NCI-H1417 treated with DMSO at 0.1 percent for 48 hours (cell line): ENCODE measurements around the gene RSPH1.

Source experiments
- DNase-seq: peaks from one replicate; lab custom pipeline; 2025; lab: John Stamatoyannopoulos, UW

RSPH1 gene

DNA sequence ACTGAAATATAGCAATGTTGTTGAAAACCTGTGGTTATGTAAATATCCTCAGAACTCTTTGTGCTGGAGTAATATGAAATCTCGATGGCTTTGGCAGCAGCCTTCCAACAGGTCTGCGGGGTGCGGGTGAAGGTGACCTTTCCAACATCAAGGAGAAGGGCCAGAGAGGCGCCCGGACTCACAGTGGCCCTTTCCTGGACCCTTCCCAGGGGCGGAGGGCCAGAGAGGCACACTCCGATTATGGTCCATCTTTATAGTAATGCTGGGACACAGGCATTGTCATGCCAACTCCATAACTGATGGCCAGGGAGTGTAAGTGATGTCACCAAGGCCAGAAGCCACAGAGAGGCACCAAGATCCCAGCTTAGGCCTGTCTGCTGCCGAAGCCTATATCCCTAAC, 35.7 kb upstream of the RSPH1 start:
- no peak for DNase-seq

DNA sequence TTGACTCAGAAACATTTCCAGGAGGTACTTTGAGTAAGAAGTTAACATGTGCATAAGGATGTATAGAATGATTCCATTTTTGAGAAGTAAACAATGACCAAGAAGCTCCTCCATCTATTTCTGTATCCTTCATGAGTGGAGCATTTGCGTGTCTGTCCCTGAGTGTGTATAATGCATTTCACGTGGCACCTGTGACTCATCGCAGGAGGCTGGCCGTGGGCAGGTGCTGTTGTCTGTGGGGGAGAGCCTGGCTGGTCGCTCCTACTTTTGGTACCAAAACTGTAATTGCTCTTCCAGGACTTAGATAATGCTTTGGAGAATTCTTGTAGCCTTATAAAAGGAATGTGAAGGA, 34.1 kb upstream of the RSPH1 start:
- DNase-seq: no peak

- DNase-seq: no peak
These were observed 31.6 kb upstream of the RSPH1 start for GRCh38 chr21:42527489-42528158.

GRCh38 chr21:42527127-42527488, 31.1 kb upstream of the RSPH1 start:
- no peak for DNase-seq

DNA sequence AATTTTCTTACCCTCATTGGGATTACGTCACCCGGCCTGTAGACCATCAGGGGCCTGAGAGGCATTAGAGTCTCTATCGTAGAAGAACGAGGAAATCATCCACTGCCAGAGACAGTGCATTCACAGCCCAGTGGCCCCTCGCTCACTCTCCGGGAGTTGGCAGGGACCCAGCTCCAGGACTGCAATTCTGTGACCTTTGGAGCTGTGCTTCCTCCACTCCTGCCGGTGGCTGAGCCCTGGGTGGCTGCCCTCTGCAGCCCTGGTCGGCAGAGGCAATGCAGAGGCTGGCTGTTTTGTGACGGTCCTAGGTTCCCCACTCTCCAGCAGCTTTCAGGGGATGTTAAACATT, 30.3 kb upstream of the RSPH1 start:
- DNase-seq: no peak

- DNase-seq: no peak
These were observed 29.8 kb upstream of the RSPH1 start for GRCh38 chr21:42525676-42526378.

GRCh38 chr21:42525029-42525581, 29.1 kb upstream of the RSPH1 start:
- DNase-seq: no peak

DNA sequence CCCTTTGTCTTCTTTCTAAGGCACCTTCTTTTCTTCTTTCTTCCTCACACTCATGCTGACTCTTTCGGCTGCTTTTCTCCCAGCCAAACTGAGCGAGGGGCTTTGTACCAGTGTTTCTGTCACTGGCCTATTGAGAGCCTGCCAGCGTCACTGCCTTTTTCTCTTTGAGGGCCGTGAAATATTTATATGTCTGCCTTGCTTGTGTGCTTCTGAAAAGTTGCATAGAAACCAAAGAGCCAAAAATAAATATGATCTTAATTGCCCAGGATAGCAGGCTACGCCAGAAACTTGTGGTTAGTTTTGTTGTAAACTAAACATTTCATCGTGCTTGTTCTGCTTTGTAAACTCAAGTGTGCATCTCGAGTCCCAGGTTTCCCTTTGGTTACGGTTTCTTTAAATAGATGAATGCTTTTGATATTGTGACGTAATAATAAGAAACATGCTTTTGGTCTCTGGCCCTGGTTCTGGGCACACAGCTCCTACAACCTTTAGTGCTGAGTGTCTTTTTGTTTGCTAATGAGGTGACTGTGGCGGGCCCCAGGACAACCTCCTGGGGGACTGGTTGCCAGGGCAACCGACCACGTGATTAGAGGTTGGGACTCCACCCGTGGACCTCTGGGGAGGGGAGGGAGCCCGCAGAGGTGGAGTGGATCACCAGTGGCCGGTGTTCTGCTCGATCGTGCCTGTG, 28.5 kb upstream of the RSPH1 start:
- DNase-seq: peak; percentile 53

DNA sequence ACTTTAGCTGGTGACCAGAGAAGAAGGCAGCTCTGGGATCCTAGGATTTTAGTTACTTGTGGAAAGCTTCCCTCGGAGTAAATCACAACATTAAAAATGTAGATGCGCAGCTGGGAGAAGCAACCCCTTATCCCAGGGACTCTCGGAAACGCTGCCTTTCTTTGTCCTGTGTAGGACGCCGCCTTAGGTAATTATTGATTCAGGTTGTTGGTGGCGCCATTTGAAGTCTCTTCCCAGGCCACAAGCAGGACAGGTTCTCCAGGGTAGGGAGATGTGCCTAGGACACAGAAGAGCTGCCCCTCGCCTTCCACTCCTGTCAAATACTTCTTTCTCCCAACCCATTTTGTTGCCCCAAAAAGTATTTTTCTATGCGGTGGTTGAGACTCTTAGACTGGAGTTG, 27.9 kb upstream of the RSPH1 start:
- DNase-seq: no peak

DNA sequence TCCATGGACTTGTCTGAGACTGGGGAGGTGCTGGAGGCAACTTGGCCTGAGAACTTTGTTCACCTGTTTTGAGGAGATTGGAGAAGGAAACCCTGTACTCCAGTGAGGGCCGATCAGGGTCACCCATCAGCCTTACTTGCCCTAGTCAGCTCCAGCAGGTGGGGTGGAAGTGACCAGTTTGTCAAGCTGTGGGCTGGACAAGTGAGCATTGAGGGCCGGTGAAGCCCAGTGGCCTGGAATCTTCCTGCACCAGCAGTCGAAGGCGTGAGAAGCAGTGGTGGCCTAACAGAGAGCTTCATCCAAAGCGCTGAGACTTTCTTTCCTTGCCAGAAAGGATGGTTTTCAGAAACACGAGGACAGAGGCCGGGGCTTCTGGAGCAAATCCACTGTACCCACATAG, 27.2 kb upstream of the RSPH1 start:
- DNase-seq: no peak

- DNase-seq: no peak
These were observed 26.7 kb upstream of the RSPH1 start for GRCh38 chr21:42522771-42523170.

- DNase-seq: no peak
These were observed 26.2 kb upstream of the RSPH1 start for GRCh38 chr21:42522271-42522670.

GRCh38 chr21:42521805-42522204, 25.8 kb upstream of the RSPH1 start:
- no peak for DNase-seq

DNA sequence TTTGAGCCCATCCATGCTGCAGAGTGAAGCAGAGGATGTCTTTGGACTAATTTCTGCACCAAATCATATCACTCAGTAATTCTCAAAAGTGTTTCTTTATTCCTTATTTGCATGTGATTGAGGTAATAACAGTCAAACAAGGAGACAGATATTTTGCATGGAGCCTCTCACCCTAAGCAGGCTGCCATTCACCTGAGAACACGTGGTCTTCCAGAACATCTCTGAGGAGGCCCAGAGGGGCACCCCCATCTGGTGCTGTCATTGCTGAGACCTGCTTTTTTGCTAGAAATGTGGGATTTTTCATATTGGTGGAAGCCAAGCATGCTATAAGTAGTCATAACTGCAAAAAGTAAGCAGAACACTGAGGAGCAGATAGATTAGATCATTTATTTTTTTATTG, 25.4 kb upstream of the RSPH1 start:
- no peak for DNase-seq

- DNase-seq: no peak
These were observed 24.7 kb upstream of the RSPH1 start for GRCh38 chr21:42520628-42521253.

GRCh38 chr21:42518626-42519025, 22.6 kb upstream of the RSPH1 start:
- no peak for DNase-seq

GRCh38 chr21:42518215-42518614, 22.2 kb upstream of the RSPH1 start:
- no peak for DNase-seq

GRCh38 chr21:42515708-42516502, 19.9 kb upstream of the RSPH1 start:
- DNase-seq: no peak

DNA sequence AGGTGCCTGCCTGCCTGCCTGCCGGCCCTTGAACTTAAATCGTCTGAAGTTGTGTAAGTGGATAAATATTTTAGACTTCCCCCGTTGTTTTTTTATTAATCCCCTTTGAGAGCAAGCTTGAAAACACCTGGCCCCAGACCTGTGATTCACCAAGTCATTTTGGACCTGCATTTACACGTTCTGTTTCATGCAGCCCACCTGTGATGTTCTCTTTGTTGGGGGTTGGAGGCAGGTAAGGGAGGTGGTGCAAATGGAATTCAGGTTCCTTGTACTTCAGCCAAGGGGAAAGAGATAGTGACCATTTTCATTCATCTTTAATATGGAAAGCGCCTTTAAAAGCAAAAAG, 18.8 kb upstream of the RSPH1 start:
- DNase-seq: no peak

GRCh38 chr21:42513985-42514882, 18.2 kb upstream of the RSPH1 start:
- no peak for DNase-seq
